ENCODE results near the gene SOST. TPM values are rescaled to one million over a fixed set of nuclear protein-coding genes. Genes with fewer than 3 reads are reported as not detected.

The SOST gene
- total RNA-seq, 1 experiment from 2014 or later, result 0.07 TPM

DNA sequence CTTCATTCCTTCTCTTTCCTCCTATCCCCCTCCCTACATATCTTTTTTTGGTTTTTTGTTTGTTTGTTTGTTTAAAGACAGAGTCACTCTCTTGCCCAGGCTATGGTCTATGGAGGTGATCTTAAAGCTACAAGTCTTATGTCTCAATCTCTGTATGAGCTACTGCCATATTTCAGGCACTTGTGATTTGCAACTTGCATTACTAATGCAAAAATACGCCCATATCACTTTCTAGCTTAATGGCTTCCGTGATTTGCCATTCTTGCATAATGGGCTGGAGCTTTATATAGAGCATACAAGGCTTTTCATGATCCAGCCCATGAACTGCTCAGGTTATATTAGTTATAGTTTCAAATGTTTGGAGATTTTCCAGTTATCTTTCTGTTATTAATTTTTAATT lies 29.1 kb upstream of the SOST start (continued):
- TF ChIP-seq AR (CRISPR knock-in tag; IDR thresholded peaks at IDR 0.05) (no peak), CREB1 (CRISPR knock-in tag; IDR thresholded peaks at IDR 0.05) (no peak)

DNA sequence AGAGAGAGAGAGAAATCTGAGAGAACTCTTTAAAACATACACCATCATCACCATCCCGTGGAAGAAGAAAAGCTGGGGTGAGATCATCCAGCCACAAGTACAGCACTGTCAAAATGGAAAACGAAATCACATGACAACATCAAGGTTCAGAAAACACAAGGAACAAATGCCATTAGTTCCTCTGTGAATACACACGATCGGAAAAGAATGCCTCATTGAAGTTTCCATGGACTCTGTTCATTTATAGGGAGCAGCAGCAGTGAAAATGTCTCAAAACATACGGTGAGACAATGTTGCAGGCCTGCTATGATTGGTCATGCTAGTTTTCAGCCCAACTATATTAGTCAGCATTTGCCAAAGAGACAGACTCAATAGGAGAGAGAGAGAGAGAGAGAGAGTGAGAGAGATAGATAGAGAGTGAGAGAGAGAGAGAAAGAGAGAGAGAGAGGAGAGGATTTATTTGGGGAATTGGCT lies 26.1 kb upstream of the SOST start:
- H3K27me3 Mint-ChIP-seq (ENCODE audit: low read depth), result peaks cover 18% of the 10 kb centered on the region
- no peak overlapping the region for H3K4me3 Mint-ChIP-seq
- no peaks in the 10 kb centered on the region for H3K36me3 Mint-ChIP-seq
- H3K9me3 Mint-ChIP-seq, result no peaks in the 10 kb centered on the region
- ChIA-PET POLR2A (no interaction called here), CTCF (interaction anchor here (2.2 kb wide), 1 partner anchor 61 kb away, joined by 7 read pairs; the partner anchor contains the start of gene CD300LG)
- no peak for DNase-seq (ENCODE audit: low spot score)
- no peak for ATAC-seq
- H3K4me1 Mint-ChIP-seq, result peaks cover 9% of the 10 kb centered on the region
- H3K27ac Mint-ChIP-seq, result no peak overlapping the region
- no peak for TF ChIP-seq HMGA2 (CRISPR knock-in tag; IDR thresholded peaks at IDR 0.05)
- no peak for TF ChIP-seq IRF2 (CRISPR knock-in tag; IDR thresholded peaks at IDR 0.05; ENCODE audit: borderline replicate concordance, low read depth)
- TF ChIP-seq, protein P1, sequence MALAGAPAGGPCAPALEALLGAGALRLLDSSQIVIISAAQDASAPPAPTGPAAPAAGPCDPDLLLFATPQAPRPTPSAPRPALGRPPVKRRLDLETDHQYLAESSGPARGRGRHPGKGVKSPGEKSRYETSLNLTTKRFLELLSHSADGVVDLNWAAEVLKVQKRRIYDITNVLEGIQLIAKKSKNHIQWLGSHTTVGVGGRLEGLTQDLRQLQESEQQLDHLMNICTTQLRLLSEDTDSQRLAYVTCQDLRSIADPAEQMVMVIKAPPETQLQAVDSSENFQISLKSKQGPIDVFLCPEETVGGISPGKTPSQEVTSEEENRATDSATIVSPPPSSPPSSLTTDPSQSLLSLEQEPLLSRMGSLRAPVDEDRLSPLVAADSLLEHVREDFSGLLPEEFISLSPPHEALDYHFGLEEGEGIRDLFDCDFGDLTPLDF (CRISPR knock-in tag; IDR thresholded peaks at IDR 0.05), result no peak
- no peak for TF ChIP-seq NFATC4 (CRISPR knock-in tag; IDR thresholded peaks at IDR 0.05)
- TF ChIP-seq, protein P2, sequence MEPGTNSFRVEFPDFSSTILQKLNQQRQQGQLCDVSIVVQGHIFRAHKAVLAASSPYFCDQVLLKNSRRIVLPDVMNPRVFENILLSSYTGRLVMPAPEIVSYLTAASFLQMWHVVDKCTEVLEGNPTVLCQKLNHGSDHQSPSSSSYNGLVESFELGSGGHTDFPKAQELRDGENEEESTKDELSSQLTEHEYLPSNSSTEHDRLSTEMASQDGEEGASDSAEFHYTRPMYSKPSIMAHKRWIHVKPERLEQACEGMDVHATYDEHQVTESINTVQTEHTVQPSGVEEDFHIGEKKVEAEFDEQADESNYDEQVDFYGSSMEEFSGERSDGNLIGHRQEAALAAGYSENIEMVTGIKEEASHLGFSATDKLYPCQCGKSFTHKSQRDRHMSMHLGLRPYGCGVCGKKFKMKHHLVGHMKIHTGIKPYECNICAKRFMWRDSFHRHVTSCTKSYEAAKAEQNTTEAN (CRISPR knock-in tag; IDR thresholded peaks at IDR 0.05), result no peak
- no peak for TF ChIP-seq ZNF138 (CRISPR knock-in tag; conservative IDR thresholded peaks at IDR 0.05)
- TF ChIP-seq, protein P3, sequence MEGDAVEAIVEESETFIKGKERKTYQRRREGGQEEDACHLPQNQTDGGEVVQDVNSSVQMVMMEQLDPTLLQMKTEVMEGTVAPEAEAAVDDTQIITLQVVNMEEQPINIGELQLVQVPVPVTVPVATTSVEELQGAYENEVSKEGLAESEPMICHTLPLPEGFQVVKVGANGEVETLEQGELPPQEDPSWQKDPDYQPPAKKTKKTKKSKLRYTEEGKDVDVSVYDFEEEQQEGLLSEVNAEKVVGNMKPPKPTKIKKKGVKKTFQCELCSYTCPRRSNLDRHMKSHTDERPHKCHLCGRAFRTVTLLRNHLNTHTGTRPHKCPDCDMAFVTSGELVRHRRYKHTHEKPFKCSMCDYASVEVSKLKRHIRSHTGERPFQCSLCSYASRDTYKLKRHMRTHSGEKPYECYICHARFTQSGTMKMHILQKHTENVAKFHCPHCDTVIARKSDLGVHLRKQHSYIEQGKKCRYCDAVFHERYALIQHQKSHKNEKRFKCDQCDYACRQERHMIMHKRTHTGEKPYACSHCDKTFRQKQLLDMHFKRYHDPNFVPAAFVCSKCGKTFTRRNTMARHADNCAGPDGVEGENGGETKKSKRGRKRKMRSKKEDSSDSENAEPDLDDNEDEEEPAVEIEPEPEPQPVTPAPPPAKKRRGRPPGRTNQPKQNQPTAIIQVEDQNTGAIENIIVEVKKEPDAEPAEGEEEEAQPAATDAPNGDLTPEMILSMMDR (IDR thresholded peaks at IDR 0.05), result no peak
- TF ChIP-seq PREB (CRISPR knock-in tag; IDR thresholded peaks at IDR 0.05; ENCODE audit: borderline replicate concordance), result no peak
- no peak for TF ChIP-seq MAX (CRISPR knock-in tag; IDR thresholded peaks at IDR 0.05)
- no peak for TF ChIP-seq MLX (CRISPR knock-in tag; IDR thresholded peaks at IDR 0.05)
- TF ChIP-seq PRDM15 (CRISPR knock-in tag; IDR thresholded peaks at IDR 0.05), result no peak
- no peak for TF ChIP-seq RELA (CRISPR knock-in tag; IDR thresholded peaks at IDR 0.05; ENCODE audit: borderline replicate concordance)
- TF ChIP-seq GTF2I (CRISPR knock-in tag; conservative IDR thresholded peaks at IDR 0.05), result no peak
- TF ChIP-seq ZNF671 (CRISPR knock-in tag; IDR thresholded peaks at IDR 0.05), result no peak
- TF ChIP-seq KAT7 (CRISPR knock-in tag; IDR thresholded peaks at IDR 0.05; ENCODE audit: borderline replicate concordance), result no peak
- TF ChIP-seq SMAD4 (CRISPR knock-in tag; IDR thresholded peaks at IDR 0.05), result no peak
- no peak for TF ChIP-seq MXD4 (CRISPR knock-in tag; IDR thresholded peaks at IDR 0.05; ENCODE audit: borderline replicate concordance)
- no peak for TF ChIP-seq ZNF121 (CRISPR knock-in tag; IDR thresholded peaks at IDR 0.05)
- TF ChIP-seq, protein P4, sequence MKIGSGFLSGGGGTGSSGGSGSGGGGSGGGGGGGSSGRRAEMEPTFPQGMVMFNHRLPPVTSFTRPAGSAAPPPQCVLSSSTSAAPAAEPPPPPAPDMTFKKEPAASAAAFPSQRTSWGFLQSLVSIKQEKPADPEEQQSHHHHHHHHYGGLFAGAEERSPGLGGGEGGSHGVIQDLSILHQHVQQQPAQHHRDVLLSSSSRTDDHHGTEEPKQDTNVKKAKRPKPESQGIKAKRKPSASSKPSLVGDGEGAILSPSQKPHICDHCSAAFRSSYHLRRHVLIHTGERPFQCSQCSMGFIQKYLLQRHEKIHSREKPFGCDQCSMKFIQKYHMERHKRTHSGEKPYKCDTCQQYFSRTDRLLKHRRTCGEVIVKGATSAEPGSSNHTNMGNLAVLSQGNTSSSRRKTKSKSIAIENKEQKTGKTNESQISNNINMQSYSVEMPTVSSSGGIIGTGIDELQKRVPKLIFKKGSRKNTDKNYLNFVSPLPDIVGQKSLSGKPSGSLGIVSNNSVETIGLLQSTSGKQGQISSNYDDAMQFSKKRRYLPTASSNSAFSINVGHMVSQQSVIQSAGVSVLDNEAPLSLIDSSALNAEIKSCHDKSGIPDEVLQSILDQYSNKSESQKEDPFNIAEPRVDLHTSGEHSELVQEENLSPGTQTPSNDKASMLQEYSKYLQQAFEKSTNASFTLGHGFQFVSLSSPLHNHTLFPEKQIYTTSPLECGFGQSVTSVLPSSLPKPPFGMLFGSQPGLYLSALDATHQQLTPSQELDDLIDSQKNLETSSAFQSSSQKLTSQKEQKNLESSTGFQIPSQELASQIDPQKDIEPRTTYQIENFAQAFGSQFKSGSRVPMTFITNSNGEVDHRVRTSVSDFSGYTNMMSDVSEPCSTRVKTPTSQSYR (CRISPR knock-in tag; IDR thresholded peaks at IDR 0.05), result no peak

All from WTC11 (cell line).